A549 treated with CpdA at 1 μM for 4 hours (cell line): ENCODE data around the gene SLAMF6. TPM values are rescaled to one million over a fixed set of nuclear protein-coding genes. Genes with fewer than 3 reads are reported as not detected.

ENCODE experiments used
- total RNA-seq: library from RNA; stranded (reverse); fragments of 200-300 nt; extraction: Qiagen RNA extraction; gene quantifications from 5 replicates; pipeline ENCODE4 v1.2.3, GENCODE V29; 2022; ENCODE audit warnings: low read depth

SLAMF6 gene
- total RNA-seq = not detected in 5 replicates

GRCh38 chr1:160522622-160523345 lies at the start of gene SLAMF6:
TSS of gene SLAMF6 (minus strand) at chr1:160523255. CDS start at chr1:160523192, 63 bp downstream.

Other genes starting within 250 kb of the SLAMF6 start
- 19.8 to 27.0 TPM (median 25.6 TPM) in 5 replicates for gene PEX19, start 238.1 kb downstream of the SLAMF6 start, total RNA-seq
- gene COPA, start 180.0 kb downstream of the SLAMF6 start, total RNA-seq = 74.5 to 111 TPM (median 81.8 TPM) in 5 replicates
- gene NCSTN, start 179.9 kb downstream of the SLAMF6 start, total RNA-seq = 43.4 to 50.3 TPM (median 46.3 TPM) in 5 replicates
- gene NHLH1, start 156.2 kb downstream of the SLAMF6 start, total RNA-seq = 0.10 to 0.78 TPM (median 0.48 TPM) in 5 replicates
- gene VANGL2, start 122.7 kb downstream of the SLAMF6 start, total RNA-seq = 0.84 to 1.4 TPM (median 1.1 TPM) in 5 replicates
- gene CD84, start 56.2 kb upstream of the SLAMF6 start, total RNA-seq = not detected in 5 replicates
- not detected in 5 replicates for gene SLAMF1, start 123.8 kb upstream of the SLAMF6 start, total RNA-seq
- not detected in 5 replicates for gene CD48, start 188.6 kb upstream of the SLAMF6 start, total RNA-seq
- gene SLAMF7, start 216.0 kb upstream of the SLAMF6 start, total RNA-seq = 1.8 to 4.2 TPM (median 2.6 TPM) in 5 replicates